ENCODE measurements around the gene MIR17HG. TPM values are rescaled to one million over a fixed set of nuclear protein-coding genes. Genes with fewer than 3 reads are reported as not detected.

MIR17HG gene
- 1 to 10 TPM; 3.4 to 9.0 TPM for total RNA-seq

GRCh38 chr13:91347202-91347995, at the start of gene MIR17HG:
TSS of gene MIR17HG (plus strand) at chr13:91347687.

DNA sequence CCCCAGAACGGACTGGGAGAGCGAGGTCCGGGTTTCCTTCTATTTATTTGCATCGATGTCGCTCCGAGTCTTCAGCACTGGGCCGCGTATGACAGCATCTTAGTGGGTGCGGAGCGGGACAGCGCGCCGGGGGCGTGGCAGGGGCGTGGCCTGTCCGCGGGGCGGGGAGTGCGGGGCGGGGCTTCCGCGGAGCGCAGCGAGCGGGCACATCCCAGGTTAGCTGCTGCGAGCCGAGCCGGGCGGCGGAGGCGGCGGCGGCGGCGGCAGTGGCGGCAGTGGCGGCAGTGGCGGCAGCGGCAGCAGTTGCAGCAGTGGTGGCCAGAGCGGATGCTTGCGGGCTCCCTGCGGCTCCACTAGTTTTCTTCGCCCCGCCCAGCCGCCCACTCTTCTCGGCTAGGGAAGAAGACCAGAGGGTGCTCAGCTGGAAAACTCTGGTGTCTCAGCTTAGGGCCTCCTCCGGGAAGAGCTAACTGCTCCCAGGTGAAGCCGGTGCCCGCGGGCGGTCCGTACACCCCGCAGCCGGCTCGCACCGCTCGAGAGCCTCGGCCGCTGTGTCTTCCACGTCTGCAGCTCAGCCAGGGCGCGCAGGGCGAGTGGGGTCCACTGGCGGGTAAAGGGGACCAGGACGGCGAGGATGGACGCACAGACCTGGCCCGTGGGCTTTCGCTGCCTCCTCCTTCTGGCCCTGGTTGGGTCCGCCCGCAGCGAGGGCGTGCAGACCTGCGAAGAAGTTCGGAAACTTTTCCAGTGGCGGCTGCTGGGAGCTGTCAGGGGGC, 51.1 kb downstream of the MIR17HG start, which contains the start of gene GPC5:
GPC5 (plus strand) TSS at position 209 of the 776 bp plus-strand sequence.

Other genes with a start within 250 kb of the MIR17HG start
- gene GPC5, start 50.9 kb downstream of the MIR17HG start, total RNA-seq = not detected